ENCODE results near the gene DSEL. TPM values are rescaled to one million over a fixed set of nuclear protein-coding genes. Genes with fewer than 3 reads are reported as not detected.

Gene DSEL
- total RNA-seq, 1 donor from 2014 or later: 12.2 TPM

DNA sequence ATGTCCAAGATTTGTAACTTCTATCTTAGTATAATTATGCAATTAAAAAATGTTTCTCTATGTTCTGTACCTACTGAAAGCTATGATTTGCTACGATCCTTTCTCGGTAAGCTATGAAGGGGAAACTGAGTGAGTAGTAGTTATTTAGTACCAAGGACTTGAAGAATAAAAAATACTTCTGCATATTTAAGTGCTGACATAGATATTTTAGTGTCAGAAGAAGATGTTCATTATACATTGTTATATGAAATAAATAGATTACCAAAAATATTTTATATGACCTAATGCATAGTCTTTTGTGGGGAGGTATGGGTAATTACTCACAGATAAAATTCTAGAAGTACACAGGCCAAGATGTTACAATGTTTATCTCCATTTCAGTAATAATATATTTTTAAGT lies 39.0 kb downstream of the DSEL start:
- Mint-ChIP-seq H3K27me3 (ENCODE audit: unreplicated experiment) (no peaks in the 10 kb centered on the region), H3K4me3 (ENCODE audit: unreplicated experiment) (no peak overlapping the region), H3K9me3 (ENCODE audit: unreplicated experiment) (no peaks in the 10 kb centered on the region), H3K4me1 (ENCODE audit: low read depth, unreplicated experiment) (no peaks in the 10 kb centered on the region), H3K27ac (ENCODE audit: unreplicated experiment) (no peak overlapping the region), H3K36me3 (ENCODE audit: unreplicated experiment) (no peaks in the 10 kb centered on the region)
- DNase-seq: no peak
- no peak for TF ChIP-seq CTCF (IDR thresholded peaks at IDR 0.05; ENCODE audit: partially characterized antibody, unreplicated experiment)

GRCh38 chr18:67476585-67476984 lies 39.9 kb downstream of the DSEL start:
- H3K27me3 Mint-ChIP-seq (ENCODE audit: unreplicated experiment): no peaks in the 10 kb centered on the region
- no peaks in the 10 kb centered on the region for H3K4me1 Mint-ChIP-seq (ENCODE audit: low read depth, unreplicated experiment)
- DNase-seq: no peak
- no peaks in the 10 kb centered on the region for H3K36me3 Mint-ChIP-seq (ENCODE audit: unreplicated experiment)
- TF ChIP-seq CTCF (IDR thresholded peaks at IDR 0.05; ENCODE audit: partially characterized antibody, unreplicated experiment): no peak
- H3K4me3 Mint-ChIP-seq (ENCODE audit: unreplicated experiment): no peak overlapping the region
- no peaks in the 10 kb centered on the region for H3K9me3 Mint-ChIP-seq (ENCODE audit: unreplicated experiment)
- no peak overlapping the region for H3K27ac Mint-ChIP-seq (ENCODE audit: unreplicated experiment)

GRCh38 chr18:67475673-67476072 lies 40.8 kb downstream of the DSEL start:
- Mint-ChIP-seq H3K4me1 (ENCODE audit: low read depth, unreplicated experiment) (no peaks in the 10 kb centered on the region), H3K4me3 (ENCODE audit: unreplicated experiment) (no peak overlapping the region), H3K27me3 (ENCODE audit: unreplicated experiment) (no peaks in the 10 kb centered on the region), H3K36me3 (ENCODE audit: unreplicated experiment) (no peaks in the 10 kb centered on the region), H3K9me3 (ENCODE audit: unreplicated experiment) (no peaks in the 10 kb centered on the region), H3K27ac (ENCODE audit: unreplicated experiment) (no peak overlapping the region)
- no peak for DNase-seq
- TF ChIP-seq CTCF (IDR thresholded peaks at IDR 0.05; ENCODE audit: partially characterized antibody, unreplicated experiment): no peak

DNA sequence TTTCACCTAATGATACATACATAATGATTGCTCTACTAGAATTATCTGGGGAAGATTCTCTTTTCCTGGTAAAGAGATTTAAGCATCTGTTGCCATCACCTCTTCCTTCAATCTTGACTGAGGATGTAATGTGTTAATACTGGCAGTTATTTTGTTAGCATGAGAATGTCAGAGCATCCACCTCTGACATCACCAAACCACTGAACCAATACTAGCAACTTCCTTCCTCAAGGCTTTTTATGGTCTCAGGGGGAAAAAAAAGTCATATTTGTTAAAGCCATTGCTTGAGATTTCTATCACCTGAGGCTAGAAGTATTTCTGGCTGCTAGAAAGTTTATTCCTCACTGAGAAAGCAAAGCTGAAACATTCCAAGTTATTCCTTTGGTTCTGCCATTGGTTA lies 48.5 kb downstream of the DSEL start:
- TF ChIP-seq CTCF (IDR thresholded peaks at IDR 0.05; ENCODE audit: partially characterized antibody, unreplicated experiment): no peak
- Mint-ChIP-seq H3K36me3 (ENCODE audit: unreplicated experiment) (peaks cover 6% of the 10 kb centered on the region), H3K27me3 (ENCODE audit: unreplicated experiment) (peaks cover 1% of the 10 kb centered on the region), H3K27ac (ENCODE audit: unreplicated experiment) (no peak overlapping the region), H3K4me3 (ENCODE audit: unreplicated experiment) (no peak overlapping the region), H3K9me3 (ENCODE audit: unreplicated experiment) (peaks cover 3% of the 10 kb centered on the region), H3K4me1 (ENCODE audit: low read depth, unreplicated experiment) (no peaks in the 10 kb centered on the region)
- no peak for DNase-seq

DNA sequence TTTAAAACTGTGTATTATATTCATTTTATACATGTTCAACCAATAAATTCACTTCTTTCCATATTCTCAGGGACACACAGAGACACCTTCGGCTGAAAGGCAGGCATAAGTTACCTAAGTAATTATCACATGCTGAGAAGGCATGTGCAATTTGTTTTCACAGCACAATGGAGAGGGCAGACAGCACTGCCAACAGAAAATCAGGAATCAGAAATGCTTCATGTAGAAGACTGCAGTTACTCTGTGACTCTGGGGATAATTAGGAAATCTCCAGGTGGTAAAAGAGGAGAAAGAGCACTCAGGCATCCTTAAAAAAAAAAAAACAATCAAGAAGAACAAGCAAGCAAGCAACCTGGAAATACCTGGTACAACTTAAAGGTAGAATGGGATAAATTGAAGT lies 49.3 kb downstream of the DSEL start:
- no peak for TF ChIP-seq CTCF (IDR thresholded peaks at IDR 0.05; ENCODE audit: partially characterized antibody, unreplicated experiment)
- Mint-ChIP-seq H3K9me3 (ENCODE audit: unreplicated experiment) (peaks cover 3% of the 10 kb centered on the region), H3K36me3 (ENCODE audit: unreplicated experiment) (peaks cover 6% of the 10 kb centered on the region), H3K27ac (ENCODE audit: unreplicated experiment) (no peak overlapping the region), H3K4me1 (ENCODE audit: low read depth, unreplicated experiment) (no peaks in the 10 kb centered on the region), H3K4me3 (ENCODE audit: unreplicated experiment) (no peak overlapping the region), H3K27me3 (ENCODE audit: unreplicated experiment) (peaks cover 1% of the 10 kb centered on the region)
- no peak for DNase-seq

Measured in glutamatergic neuron (in vitro differentiated cells).